ENCODE data around the gene ABCB8. TPM values are rescaled to one million over a fixed set of nuclear protein-coding genes. Genes with fewer than 3 reads are reported as not detected.
A peak's percentile ranks its signal among the peaks of the same experiment; 100 is the strongest.

The ABCB8 gene
- total and polyA plus RNA-seq, 9 of the 15 experiments (the other 6 are each of a cell fraction or from before 2014, with no cell fraction given): 7.6 to 106 (median 36.3) TPM

GRCh38 chr7:151025924-151026671 lies 2.2 kb upstream of the ABCB8 start (continued):
- TF ChIP-seq ZBTB43 (CRISPR knock-in tag; IDR thresholded peaks at IDR 0.05) (no peak), ELF1 (tag; IDR thresholded peaks at IDR 0.05) (no peak), PHF21A (IDR thresholded peaks at IDR 0.05; ENCODE audit: borderline replicate concordance, low read depth) (no peak), ZNF431 (CRISPR knock-in tag; IDR thresholded peaks at IDR 0.05) (no peak), GMEB1 (CRISPR knock-in tag; IDR thresholded peaks at IDR 0.05) (no peak), ATF3 (IDR thresholded peaks at IDR 0.05) (peak; percentile 43; the same call in 1 of the 2 replicates), ATF3 (CRISPR knock-in tag; conservative IDR thresholded peaks at IDR 0.05) (no peak), ZNF121 (CRISPR knock-in tag; conservative IDR thresholded peaks at IDR 0.05) (no peak), C11orf30 (IDR thresholded peaks at IDR 0.05; ENCODE audit: low read depth) (peak; percentile 92), ZNF217 (CRISPR knock-in tag; IDR thresholded peaks at IDR 0.05) (no peak), RERE (CRISPR knock-in tag; IDR thresholded peaks at IDR 0.05; ENCODE audit: borderline replicate concordance) (no peak), CEBPB (tag; IDR thresholded peaks at IDR 0.05) (no peak), SAFB2 (IDR thresholded peaks at IDR 0.05; ENCODE audit: borderline replicate concordance, low read depth, low read length, severe bottlenecking) (no peak), ZNF79 (CRISPR knock-in tag; IDR thresholded peaks at IDR 0.05; ENCODE audit: low read depth) (no peak), BACH1 (tag; IDR thresholded peaks at IDR 0.05) (no peak), TCF3 (CRISPR knock-in tag; IDR thresholded peaks at IDR 0.05) (peak; percentile 27; the same call in 1 of the 2 replicates), ZNF23 (CRISPR knock-in tag; IDR thresholded peaks at IDR 0.05) (no peak), ATF7 (IDR thresholded peaks at IDR 0.05) (no peak), ZNF324 (CRISPR knock-in tag; IDR thresholded peaks at IDR 0.05) (no peak), SMARCB1 (IDR thresholded peaks at IDR 0.05; ENCODE audit: insufficient read length, low read depth) (no peak)

Measured in K562 (cell line).